Mesenchymal stem cell (in vitro differentiated cells and primary cell): ENCODE measurements around the gene SEMA3C.
A peak's percentile ranks its signal among the peaks of the same experiment; 100 is the strongest.

ENCODE experiments used
- DNase-seq: peaks from one replicate; pipeline ENCODE4 v3.0.0-alpha.2; 2013
- H2AFZ ChIP-seq: one replicate; pipeline ENCODE4 v1.6.1; 2013; ENCODE audit warnings: low read depth, mild to moderate bottlenecking, control low read depth, inconsistent platforms, low read length, moderate library complexity
- H2AK5ac ChIP-seq: 2 replicates; pipeline ENCODE4 v1.6.1; 2013; ENCODE audit warnings: low read length, moderate library complexity, mild to moderate bottlenecking, inconsistent platforms; ENCODE audit not compliant: severe bottlenecking
- H2BK120ac ChIP-seq: one replicate; pipeline ENCODE4 v1.6.1; 2013; ENCODE audit warnings: low read depth, mild to moderate bottlenecking, inconsistent platforms, low read length, moderate library complexity
- H2BK12ac ChIP-seq, 2 experiments: one replicate each; pipeline ENCODE4 v1.6.1; 2013; ENCODE audit warnings: inconsistent platforms in 2 of 2, low read length in 2 of 2, mild to moderate bottlenecking in 2 of 2, moderate library complexity in 2 of 2, control low read depth in 1 of 2
- H2BK15ac ChIP-seq: one replicate; pipeline ENCODE4 v1.6.1; 2013; ENCODE audit warnings: mild to moderate bottlenecking, low read depth, inconsistent platforms; ENCODE audit not compliant: poor library complexity, severe bottlenecking
- H2BK5ac ChIP-seq: 2 replicates; pipeline ENCODE4 v1.6.1; 2013; ENCODE audit warnings: low read depth, mild to moderate bottlenecking, low read length, control low read depth, inconsistent platforms; ENCODE audit not compliant: poor library complexity, severe bottlenecking
- H3K14ac ChIP-seq, 2 experiments: one replicate each; pipeline ENCODE4 v1.6.1; 2013; ENCODE audit warnings: inconsistent platforms in 2 of 2, low read length in 2 of 2, control low read depth in 1 of 2, mild to moderate bottlenecking in 1 of 2, moderate library complexity in 1 of 2
- H3K18ac ChIP-seq, 2 experiments: one replicate each; pipeline ENCODE4 v1.6.1; 2013; ENCODE audit warnings: inconsistent platforms in 2 of 2, low read length in 2 of 2, control low read depth in 1 of 2, low read depth in 1 of 2, mild to moderate bottlenecking in 1 of 2
- H3K23ac ChIP-seq, 2 experiments: one replicate each; pipeline ENCODE4 v1.6.1; 2013; ENCODE audit warnings: inconsistent platforms in 2 of 2, low read length in 2 of 2, mild to moderate bottlenecking in 2 of 2, moderate library complexity in 2 of 2, control low read depth in 1 of 2
- H3K27ac ChIP-seq: 2 replicates; pipeline ENCODE4 v1.5.1; 2013; ENCODE audit warnings: mild to moderate bottlenecking, moderate library complexity, low read length, control low read depth, inconsistent platforms; ENCODE audit not compliant: poor library complexity, severe bottlenecking
- H3K27me3 ChIP-seq, 2 experiments: 2 replicates each; pipeline versions ENCODE4 v1.6.1 to v1.7.0; 2013; ENCODE audit warnings: low read length in 2 of 2, mild to moderate bottlenecking in 2 of 2, moderate library complexity in 2 of 2, control low read depth in 1 of 2, inconsistent platforms in 1 of 2; ENCODE audit not compliant: control insufficient read depth in 1 of 2, insufficient read depth in 1 of 2
- H3K36me3 ChIP-seq, 2 experiments: 2 replicates each; pipeline versions ENCODE4 v1.6.1 to v1.7.0; 2013; ENCODE audit warnings: low read length in 2 of 2, control low read depth in 1 of 2, inconsistent platforms in 1 of 2, low read depth in 1 of 2, mild to moderate bottlenecking in 1 of 2; ENCODE audit not compliant: insufficient read depth in 2 of 2, control insufficient read depth in 1 of 2
- H3K4ac ChIP-seq, 2 experiments: one replicate each; pipeline ENCODE4 v1.6.1; 2013; ENCODE audit warnings: inconsistent platforms in 2 of 2, low read length in 2 of 2, mild to moderate bottlenecking in 2 of 2, moderate library complexity in 2 of 2, control low read depth in 1 of 2, low read depth in 1 of 2
- H3K4me1 ChIP-seq: 2 replicates; pipeline ENCODE4 v1.6.1; 2013; ENCODE audit warnings: low read depth, low read length, control low read depth; ENCODE audit not compliant: control insufficient read depth, insufficient read depth
- H3K4me2 ChIP-seq: 2 replicates; pipeline ENCODE4 v1.6.1; 2013; ENCODE audit warnings: low read length, mild to moderate bottlenecking, inconsistent platforms; ENCODE audit not compliant: poor library complexity, severe bottlenecking
- H3K4me3 ChIP-seq, 2 experiments: 2 replicates each; pipeline versions ENCODE4 v1.5.1 to v1.7.0; 2013; ENCODE audit warnings: low read length in 2 of 2, mild to moderate bottlenecking in 2 of 2, control low read depth in 1 of 2, low read depth in 1 of 2; ENCODE audit not compliant: insufficient read depth in 1 of 2
- H3K79me1 ChIP-seq: replicated peaks from 2 replicates; pipeline ENCODE4 v1.6.1; 2013; ENCODE audit warnings: mild to moderate bottlenecking, control low read depth, low read length, inconsistent platforms; ENCODE audit not compliant: poor library complexity, severe bottlenecking
- H3K9ac ChIP-seq: 2 replicates; pipeline ENCODE4 v1.7.0; 2013; ENCODE audit warnings: mild to moderate bottlenecking, low read length, moderate library complexity
- H3K9me3 ChIP-seq: 2 replicates; pipeline ENCODE4 v1.7.0; 2013; ENCODE audit warnings: mild to moderate bottlenecking, low read length; ENCODE audit not compliant: control insufficient read depth
- H4K8ac ChIP-seq: one replicate; pipeline ENCODE4 v1.6.1; 2013; ENCODE audit warnings: inconsistent platforms, mild to moderate bottlenecking, low read length, moderate library complexity
- H4K91ac ChIP-seq: one replicate; pipeline ENCODE4 v1.6.1; 2013; ENCODE audit warnings: mild to moderate bottlenecking, low read length, inconsistent platforms
- WGBS: methylation state at CpG from one replicate; pipeline ENCODE4 v1.1.7; 2013; ENCODE audit warnings: mixed read lengths; 5-methylcytosine and 5-hydroxymethylcytosine counted together

SEMA3C gene

DNA sequence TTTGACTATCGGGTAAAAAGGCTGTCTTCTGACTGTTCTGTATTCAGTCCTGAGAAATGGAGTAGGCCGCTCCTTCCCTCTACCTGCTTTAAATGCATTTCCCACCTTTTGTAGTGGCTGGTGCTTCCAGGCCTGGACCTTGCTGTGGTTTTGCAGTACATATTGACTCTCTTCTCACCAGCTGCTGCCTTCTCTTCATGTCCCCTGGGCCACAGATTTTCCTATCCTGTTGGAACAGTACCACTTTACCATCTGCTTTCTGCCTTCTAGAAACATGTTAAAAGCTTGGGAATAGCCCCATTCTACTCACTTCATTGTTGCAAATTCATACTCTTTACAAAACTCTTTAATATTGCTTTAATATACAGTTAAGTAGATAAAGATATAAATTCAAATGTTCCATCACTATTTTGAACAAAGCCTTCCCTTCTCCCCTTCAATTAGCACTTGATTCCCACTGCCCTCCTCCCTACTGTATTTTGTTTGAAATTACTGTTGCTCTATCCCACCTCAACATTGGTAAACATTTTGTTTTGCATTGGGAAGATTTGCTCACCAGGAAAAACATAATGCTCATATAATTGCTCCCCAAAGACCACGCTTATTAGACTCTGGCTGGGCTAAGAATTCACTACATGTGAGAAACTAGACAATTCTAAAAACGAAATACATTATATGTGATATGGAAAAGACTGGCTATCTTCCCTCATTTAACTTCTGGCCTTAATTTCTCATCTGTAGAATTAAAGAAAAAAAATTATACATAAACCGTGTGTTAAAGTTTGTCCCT, 17.3 kb upstream of the SEMA3C start:
- Histone ChIP-seq H4K91ac (no peak overlapping the region), H2AFZ (no peak overlapping the region), H3K9ac (no peak overlapping the region), H3K79me1 (no peaks in the 10 kb centered on the region), H2BK15ac (no peak overlapping the region), H3K27me3 (no peaks in the 10 kb centered on the region), H3K4ac (no peak overlapping the region), H2BK120ac (no peak overlapping the region), H2BK5ac (peak overlapping the region; percentile 31), H3K4me1 (no peaks in the 10 kb centered on the region), H3K14ac (no peak overlapping the region), H3K36me3 (no peaks in the 10 kb centered on the region), H3K27ac (no peak overlapping the region), H3K4me2 (no peak overlapping the region), H2AK5ac (peak overlapping the region; percentile 35), H4K8ac (no peak overlapping the region), H3K4me3 (no peak overlapping the region), H3K23ac (no peak overlapping the region), H3K18ac (no peak overlapping the region), H3K9me3 (no peaks in the 10 kb centered on the region), H2BK12ac (no peak overlapping the region)
- no peak for DNase-seq
- 89% methylated on average over 3 of the region's 5 CpGs for WGBS

DNA sequence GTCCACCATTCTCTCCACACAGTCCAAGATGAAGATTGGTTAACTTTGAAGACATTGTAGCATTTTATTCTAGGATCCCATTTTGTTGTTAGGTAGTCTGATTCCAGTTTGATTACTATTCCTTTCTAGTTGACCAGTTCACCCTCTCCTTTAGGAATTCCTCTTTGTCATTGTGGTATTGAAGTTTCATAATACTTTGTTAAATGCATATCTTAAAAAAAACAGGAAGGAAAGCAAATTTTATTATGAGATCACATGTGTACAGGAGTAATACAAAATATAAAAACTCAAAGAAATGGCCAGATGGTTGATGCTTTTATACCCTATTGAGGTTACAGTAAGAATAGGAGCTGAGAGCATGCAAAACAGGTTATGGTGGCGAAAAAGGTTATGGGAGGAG, 15.5 kb upstream of the SEMA3C start:
- H3K9ac ChIP-seq = no peak overlapping the region
- H3K4me1 ChIP-seq = no peaks in the 10 kb centered on the region
- no peak overlapping the region for H3K14ac ChIP-seq
- no peak for DNase-seq
- H3K23ac ChIP-seq = no peak overlapping the region
- no peak overlapping the region for H2BK15ac ChIP-seq
- H3K4me2 ChIP-seq = no peak overlapping the region
- H3K4me3 ChIP-seq = no peak overlapping the region
- no peaks in the 10 kb centered on the region for H3K27me3 ChIP-seq
- WGBS = 94% methylated on average over 1 of the region's 1 CpG
- no peak overlapping the region for H3K27ac ChIP-seq
- H3K4ac ChIP-seq = no peak overlapping the region
- no peaks in the 10 kb centered on the region for H3K79me1 ChIP-seq
- no peak overlapping the region for H4K8ac ChIP-seq
- no peak overlapping the region for H2BK5ac ChIP-seq
- H2BK120ac ChIP-seq = no peak overlapping the region
- no peak overlapping the region for H2AK5ac ChIP-seq
- no peak overlapping the region for H3K18ac ChIP-seq
- no peak overlapping the region for H2BK12ac ChIP-seq
- H3K9me3 ChIP-seq = no peaks in the 10 kb centered on the region
- H3K36me3 ChIP-seq = no peaks in the 10 kb centered on the region
- no peak overlapping the region for H2AFZ ChIP-seq
- no peak overlapping the region for H4K91ac ChIP-seq

DNA sequence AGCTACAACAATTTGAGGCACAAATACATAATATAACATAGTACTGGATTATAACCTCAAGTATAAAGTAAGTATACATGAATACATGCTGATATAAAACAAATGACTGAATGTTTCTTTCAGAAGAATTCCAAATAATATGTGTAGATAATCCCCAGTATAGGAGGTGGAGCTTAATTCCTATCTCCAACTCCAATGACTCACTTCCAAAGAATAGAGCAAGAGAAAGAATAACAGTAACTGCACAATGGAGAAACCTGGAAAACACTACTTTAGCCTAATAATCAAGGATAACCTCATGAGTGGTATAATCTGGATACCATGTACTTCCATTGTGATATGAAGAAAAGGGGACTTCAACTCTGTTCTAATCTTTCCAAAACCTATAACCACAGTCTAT, 13.7 kb upstream of the SEMA3C start:
- Histone ChIP-seq H3K23ac (no peak overlapping the region), H2BK15ac (no peak overlapping the region), H2AFZ (no peak overlapping the region), H2BK5ac (no peak overlapping the region), H2BK120ac (no peak overlapping the region), H3K27ac (no peak overlapping the region), H4K91ac (no peak overlapping the region), H2BK12ac (no peak overlapping the region), H3K4ac (no peak overlapping the region), H3K79me1 (no peaks in the 10 kb centered on the region), H3K9me3 (no peaks in the 10 kb centered on the region), H3K4me3 (no peak overlapping the region), H3K4me2 (no peak overlapping the region), H4K8ac (no peak overlapping the region), H3K18ac (no peak overlapping the region), H3K9ac (no peak overlapping the region), H3K4me1 (no peaks in the 10 kb centered on the region), H3K36me3 (no peaks in the 10 kb centered on the region), H3K27me3 (no peaks in the 10 kb centered on the region), H2AK5ac (no peak overlapping the region), H3K14ac (no peak overlapping the region)
- no peak for DNase-seq

DNA sequence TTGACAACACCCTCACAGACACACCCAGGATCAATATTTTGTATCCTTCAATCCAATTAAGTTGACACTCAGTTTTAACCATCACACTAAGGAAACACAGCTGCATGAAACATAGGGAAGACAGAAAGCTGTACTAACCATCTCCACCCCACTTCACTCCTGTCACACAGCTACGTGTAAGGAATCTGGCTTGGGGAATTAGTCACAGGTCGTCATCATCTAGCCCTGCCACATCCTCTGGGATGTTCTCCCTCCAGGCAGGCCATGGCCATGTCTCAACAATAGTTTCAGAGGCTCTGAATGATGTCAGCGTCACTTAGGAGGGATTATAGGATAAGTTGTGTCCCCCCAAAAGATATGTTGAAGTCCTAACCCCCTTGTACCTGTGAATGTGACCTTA, 10.8 kb upstream of the SEMA3C start:
- no peaks in the 10 kb centered on the region for H3K4me1 ChIP-seq
- no peak overlapping the region for H3K23ac ChIP-seq
- H3K27ac ChIP-seq = no peak overlapping the region
- DNase-seq = no peak
- no peak overlapping the region for H2AK5ac ChIP-seq
- H3K79me1 ChIP-seq = no peaks in the 10 kb centered on the region
- H3K27me3 ChIP-seq = no peaks in the 10 kb centered on the region
- H3K9me3 ChIP-seq = no peaks in the 10 kb centered on the region
- no peaks in the 10 kb centered on the region for H3K36me3 ChIP-seq
- no peak overlapping the region for H2BK5ac ChIP-seq
- H3K18ac ChIP-seq = no peak overlapping the region
- no peak overlapping the region for H2BK15ac ChIP-seq
- 51% methylated on average over 3 of the region's 3 CpGs for WGBS
- H4K91ac ChIP-seq = no peak overlapping the region
- no peak overlapping the region for H2BK12ac ChIP-seq
- H3K9ac ChIP-seq = no peak overlapping the region
- H3K4me3 ChIP-seq = no peak overlapping the region
- no peak overlapping the region for H3K14ac ChIP-seq
- H2BK120ac ChIP-seq = no peak overlapping the region
- H3K4ac ChIP-seq = no peak overlapping the region
- no peak overlapping the region for H4K8ac ChIP-seq
- H3K4me2 ChIP-seq = no peak overlapping the region
- no peak overlapping the region for H2AFZ ChIP-seq
